Activated CD8-positive, alpha-beta T cell treated with anti-CD3 and anti-CD28 coated beads, Interleukin-2, amount 10 ng/mL, durations not matched to agents 7 days and 5 days (primary cell): ENCODE data around the gene PRDM5. TPM values are rescaled to one million over a fixed set of nuclear protein-coding genes. Genes with fewer than 3 reads are reported as not detected.

ENCODE experiments used
- ATAC-seq: fragments of 150-1000 bp; cut with Tn5 transposase; one replicate; pipeline ENCODE4 v1.10.0; 2021; ENCODE audit warnings: moderate library complexity
- CTCF ChIA-PET: fragments of 350-600 bp; sonication (Branson Sonifier 250); formaldehyde crosslinking; loops from one replicate; lab custom pipeline; 2021; ENCODE audit warnings: antibody characterized with exemption; lab: Charles Lee
- POLR2A ChIA-PET: fragments of 350-600 bp; sonication (Branson Sonifier 250); formaldehyde crosslinking; loops from one replicate; lab custom pipeline; 2021; ENCODE audit warnings: antibody characterized with exemption; lab: Charles Lee
- DNase-seq: peaks from one replicate; pipeline ENCODE4 v3.0.0-alpha.2; 2020
- H3K27ac Mint-ChIP-seq: one replicate; pipeline ENCODE4 v1.8.0; 2021; ENCODE audit warnings: mild to moderate bottlenecking, mixed read lengths
- H3K27me3 Mint-ChIP-seq: one replicate; pipeline ENCODE4 v1.8.0; 2021; ENCODE audit warnings: low read depth, mixed read lengths
- H3K36me3 Mint-ChIP-seq: one replicate; pipeline ENCODE4 v1.8.0; 2021; ENCODE audit warnings: low read depth, mixed read lengths
- H3K4me1 Mint-ChIP-seq: one replicate; pipeline ENCODE4 v1.8.0; 2021; ENCODE audit warnings: low read depth, mixed read lengths
- H3K4me3 Mint-ChIP-seq: one replicate; pipeline ENCODE4 v1.8.0; 2021; ENCODE audit warnings: mild to moderate bottlenecking, mixed read lengths
- H3K9me3 Mint-ChIP-seq: one replicate; pipeline ENCODE4 v1.8.0; 2022; ENCODE audit warnings: mixed read lengths; ENCODE audit not compliant: insufficient read depth
- total RNA-seq, 2 experiments: library from RNA; stranded (reverse); gene quantifications; one replicate each; pipeline ENCODE4 v1.2.3, GENCODE V29; 2021

The PRDM5 gene
- total RNA-seq, 2 experiments from 2014 or later, result 0.05 to 0.16 TPM

- Mint-ChIP-seq H3K4me3 (no peak overlapping the region), H3K4me1 (no peaks in the 10 kb centered on the region), H3K36me3 (no peaks in the 10 kb centered on the region), H3K27me3 (no peaks in the 10 kb centered on the region), H3K27ac (no peak overlapping the region), H3K9me3 (no peaks in the 10 kb centered on the region)
- CTCF ChIA-PET, result no interaction called here
- ATAC-seq, result no peak
- POLR2A ChIA-PET, result no interaction called here
- no peak for DNase-seq
Observed at GRCh38 chr4:120850018-120850599, 72.4 kb downstream of the PRDM5 start.

- no peak for DNase-seq
- no peak overlapping the region for H3K4me3 Mint-ChIP-seq
- CTCF ChIA-PET, result interaction anchor here (1.0 kb wide), 1 partner anchor 35 kb away, joined by 3 read pairs; no protein-coding TSS in a partner anchor
Observed at GRCh38 chr4:120847019-120847582, 75.4 kb downstream of the PRDM5 start.

GRCh38 chr4:120844528-120844921 lies 78.0 kb downstream of the PRDM5 start:
- peak; percentile 23 for ATAC-seq
- ChIA-PET POLR2A (no interaction called here), CTCF (interaction anchor here (0.9 to 2.9 kb wide), 9 partner anchors 13 to 463 kb away, joined by 3 to 17 read pairs (median 5); no protein-coding TSS in a partner anchor)
- Mint-ChIP-seq H3K27ac (peak overlapping the region; percentile 17), H3K4me1 (peaks cover 7% of the 10 kb centered on the region), H3K36me3 (no peaks in the 10 kb centered on the region), H3K9me3 (no peaks in the 10 kb centered on the region), H3K27me3 (no peaks in the 10 kb centered on the region), H3K4me3 (no peak overlapping the region)
- no peak for DNase-seq

More at GRCh38 chr4:120847019-120847582, 75.4 kb downstream of the PRDM5 start:
- H3K9me3 Mint-ChIP-seq, result no peaks in the 10 kb centered on the region
- H3K27ac Mint-ChIP-seq, result no peak overlapping the region
- POLR2A ChIA-PET, result no interaction called here
- no peaks in the 10 kb centered on the region for H3K27me3 Mint-ChIP-seq
- no peaks in the 10 kb centered on the region for H3K36me3 Mint-ChIP-seq
- H3K4me1 Mint-ChIP-seq, result peaks cover 7% of the 10 kb centered on the region
- no peak for ATAC-seq

- no peak for ATAC-seq
- Mint-ChIP-seq H3K4me1 (peaks cover 7% of the 10 kb centered on the region), H3K4me3 (no peak overlapping the region), H3K27ac (no peak overlapping the region), H3K27me3 (no peaks in the 10 kb centered on the region), H3K36me3 (no peaks in the 10 kb centered on the region), H3K9me3 (no peaks in the 10 kb centered on the region)
- no peak for DNase-seq
- CTCF ChIA-PET, result interaction anchor here (0.8 to 2.9 kb wide), 11 partner anchors 14 to 464 kb away, joined by 3 to 17 read pairs (median 5); no protein-coding TSS in a partner anchor
- POLR2A ChIA-PET, result no interaction called here
Observed at GRCh38 chr4:120843849-120844527, 78.5 kb downstream of the PRDM5 start.

- H3K9me3 Mint-ChIP-seq, result no peaks in the 10 kb centered on the region
- H3K4me3 Mint-ChIP-seq, result no peak overlapping the region
- H3K27me3 Mint-ChIP-seq, result no peaks in the 10 kb centered on the region
- ATAC-seq (no peak), DNase-seq (no peak)
- H3K36me3 Mint-ChIP-seq, result no peaks in the 10 kb centered on the region
- no peak overlapping the region for H3K27ac Mint-ChIP-seq
- ChIA-PET POLR2A (no interaction called here), CTCF (no interaction called here)
- H3K4me1 Mint-ChIP-seq, result peaks cover 7% of the 10 kb centered on the region
Observed at GRCh38 chr4:120842031-120842430, 80.5 kb downstream of the PRDM5 start.

- H3K27me3 Mint-ChIP-seq, result no peaks in the 10 kb centered on the region
- ATAC-seq (no peak), DNase-seq (no peak)
- H3K4me3 Mint-ChIP-seq, result no peak overlapping the region
- POLR2A ChIA-PET, result no interaction called here
- no peaks in the 10 kb centered on the region for H3K9me3 Mint-ChIP-seq
- CTCF ChIA-PET, result no interaction called here
- no peak overlapping the region for H3K27ac Mint-ChIP-seq
- H3K36me3 Mint-ChIP-seq, result no peaks in the 10 kb centered on the region
- peaks cover 7% of the 10 kb centered on the region for H3K4me1 Mint-ChIP-seq
Observed at GRCh38 chr4:120841580-120841979, 80.9 kb downstream of the PRDM5 start.

- ChIA-PET CTCF (no interaction called here), POLR2A (no interaction called here)
- ATAC-seq (no peak), DNase-seq (no peak)
- no peaks in the 10 kb centered on the region for H3K27me3 Mint-ChIP-seq
- peaks cover 7% of the 10 kb centered on the region for H3K4me1 Mint-ChIP-seq
- H3K4me3 Mint-ChIP-seq, result no peak overlapping the region
- no peak overlapping the region for H3K27ac Mint-ChIP-seq
- H3K9me3 Mint-ChIP-seq, result no peaks in the 10 kb centered on the region
- H3K36me3 Mint-ChIP-seq, result no peaks in the 10 kb centered on the region
Observed at GRCh38 chr4:120839974-120840751, 82.4 kb downstream of the PRDM5 start.

- ChIA-PET POLR2A (no interaction called here), CTCF (no interaction called here)
- H3K27me3 Mint-ChIP-seq, result no peaks in the 10 kb centered on the region
Observed at GRCh38 chr4:120839334-120839973, 83.1 kb downstream of the PRDM5 start.

GRCh38 chr4:120838784-120839183 lies 83.7 kb downstream of the PRDM5 start:
- ChIA-PET POLR2A (no interaction called here), CTCF (no interaction called here)
- Mint-ChIP-seq H3K4me3 (no peak overlapping the region), H3K4me1 (no peaks in the 10 kb centered on the region), H3K36me3 (no peaks in the 10 kb centered on the region), H3K27ac (no peak overlapping the region), H3K9me3 (no peaks in the 10 kb centered on the region), H3K27me3 (no peaks in the 10 kb centered on the region)
- ATAC-seq, result no peak
- no peak for DNase-seq

More at GRCh38 chr4:120839334-120839973, 83.1 kb downstream of the PRDM5 start:
- no peak overlapping the region for H3K27ac Mint-ChIP-seq
- DNase-seq (no peak), ATAC-seq (no peak)
- no peaks in the 10 kb centered on the region for H3K36me3 Mint-ChIP-seq
- H3K4me1 Mint-ChIP-seq, result peaks cover 2% of the 10 kb centered on the region
- no peaks in the 10 kb centered on the region for H3K9me3 Mint-ChIP-seq
- H3K4me3 Mint-ChIP-seq, result no peak overlapping the region

GRCh38 chr4:120837656-120838055 lies 84.9 kb downstream of the PRDM5 start:
- Mint-ChIP-seq H3K4me1 (no peaks in the 10 kb centered on the region), H3K27ac (no peak overlapping the region), H3K36me3 (no peaks in the 10 kb centered on the region), H3K9me3 (no peaks in the 10 kb centered on the region), H3K27me3 (no peaks in the 10 kb centered on the region), H3K4me3 (no peak overlapping the region)
- ATAC-seq, result no peak
- DNase-seq, result no peak
- ChIA-PET CTCF (no interaction called here), POLR2A (no interaction called here)

- H3K4me1 Mint-ChIP-seq, result no peaks in the 10 kb centered on the region
Observed at GRCh38 chr4:120835342-120835741, 87.2 kb downstream of the PRDM5 start.

More at GRCh38 chr4:120835342-120835741, 87.2 kb downstream of the PRDM5 start:
- no peak overlapping the region for H3K27ac Mint-ChIP-seq
- POLR2A ChIA-PET, result no interaction called here
- ATAC-seq, result no peak
- no peaks in the 10 kb centered on the region for H3K27me3 Mint-ChIP-seq
- CTCF ChIA-PET, result no interaction called here
- no peak for DNase-seq
- H3K9me3 Mint-ChIP-seq, result no peaks in the 10 kb centered on the region
- H3K36me3 Mint-ChIP-seq, result no peaks in the 10 kb centered on the region
- H3K4me3 Mint-ChIP-seq, result no peak overlapping the region
